Measurements from ENCODE around the gene PRDM10. TPM values are rescaled to one million over a fixed set of nuclear protein-coding genes. Genes with fewer than 3 reads are reported as not detected.
A peak's percentile ranks its signal among the peaks of the same experiment; 100 is the strongest.

PRDM10 gene
- total RNA-seq, 8 experiments from 2014 or later: 4.1 to 12.3 (median 5.3) TPM

GRCh38 chr11:129856036-129856435 lies 146.6 kb downstream of the PRDM10 start:
- Histone ChIP-seq H3K4me1 (replicated peaks in 1 of 2) (no peaks in the 10 kb centered on the region), H3K27ac (no peak overlapping the region), H3K4me3 (no peak overlapping the region)
- 80 to 100% (median 95%) methylated on average over 1 to 7 of the region's 8 CpGs; no CpG with 5 or more reads in 2 of the 10 experiments for WGBS, 10 experiments
- no peak for ATAC-seq (replicated peaks in 6 of 8)
- in situ Hi-C loops (cut with MboI; ENCODE audit: low pct_unique_long_range_greater_than_20kb in 2 of 9, low sequenced_read_pairs in 9 of 9, unreplicated experiment in 9 of 9): no loop called here

- WGBS, 10 experiments: 60 to 100% (median 82%) methylated on average over 1 to 7 of the region's 11 CpGs; no CpG with 5 or more reads in 3 of the 10 experiments
Observed at GRCh38 chr11:129855086-129855485, 147.5 kb downstream of the PRDM10 start.

GRCh38 chr11:129854232-129854805 lies 148.3 kb downstream of the PRDM10 start:
- Histone ChIP-seq H3K4me3 (no peak overlapping the region), H3K27ac (no peak overlapping the region), H3K4me1 (replicated peaks in 1 of 2) (no peaks in the 10 kb centered on the region)
- in situ Hi-C loops (cut with MboI; ENCODE audit: low pct_unique_long_range_greater_than_20kb in 2 of 9, low sequenced_read_pairs in 9 of 9, unreplicated experiment in 9 of 9): no loop called here
- peak in 2 of 8 experiments; percentile 25 to 37 for ATAC-seq (replicated peaks in 6 of 8)
- WGBS, 10 experiments: 40 to 100% (median 91%) methylated on average over 1 to 6 of the region's 7 CpGs; no CpG with 5 or more reads in 2 of the 10 experiments

More at GRCh38 chr11:129855086-129855485, 147.5 kb downstream of the PRDM10 start:
- no peak overlapping the region for H3K27ac ChIP-seq
- no peak overlapping the region for H3K4me3 ChIP-seq
- no peak for ATAC-seq (replicated peaks in 6 of 8)
- in situ Hi-C loops (cut with MboI; ENCODE audit: low pct_unique_long_range_greater_than_20kb in 2 of 9, low sequenced_read_pairs in 9 of 9, unreplicated experiment in 9 of 9): no loop called here
- no peaks in the 10 kb centered on the region for H3K4me1 ChIP-seq (replicated peaks in 1 of 2)

DNA sequence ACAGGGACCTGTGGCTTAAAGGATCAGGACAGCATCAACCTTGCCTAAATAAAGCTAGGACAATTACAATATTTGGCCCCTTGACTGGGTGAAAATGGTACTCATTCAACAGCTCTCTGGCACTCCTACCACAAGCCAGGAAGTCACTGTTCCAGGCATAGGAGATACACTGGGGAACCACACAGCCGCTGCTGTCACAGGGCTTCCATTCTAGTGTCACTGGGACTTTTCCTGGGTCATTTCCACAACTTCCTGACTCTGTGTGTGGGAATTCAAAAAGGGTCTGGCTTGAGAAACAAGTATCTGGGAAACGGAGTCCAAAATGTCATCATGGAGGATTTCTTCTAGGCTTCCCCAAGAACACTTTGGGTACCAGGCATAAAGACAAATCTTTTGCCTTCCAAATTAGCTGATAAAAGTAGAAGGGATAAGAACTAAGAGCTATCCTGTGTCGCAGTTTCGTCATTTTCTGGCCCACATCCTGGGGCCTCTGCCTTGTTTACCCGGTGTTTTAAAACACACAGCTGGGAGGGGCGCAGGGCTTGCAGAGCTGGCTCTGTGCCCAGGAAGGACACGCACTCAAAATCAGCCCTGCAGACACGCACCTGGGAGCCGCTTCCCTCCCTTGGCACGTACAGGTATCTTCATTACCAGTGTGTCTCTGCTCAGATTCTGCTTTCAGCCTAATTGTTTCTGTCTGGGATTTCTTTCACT lies 149.0 kb downstream of the PRDM10 start:
- ATAC-seq (replicated peaks in 6 of 8): peak in 4 of 8 experiments; percentile 50 to 64 (median 58)
- WGBS, 10 experiments: 18 to 80% (median 57%) methylated on average over 1 to 5 of the region's 10 CpGs; no CpG with 5 or more reads in 2 of the 10 experiments
- H3K4me3 ChIP-seq: no peak overlapping the region
- H3K27ac ChIP-seq: no peak overlapping the region
- no peaks in the 10 kb centered on the region for H3K4me1 ChIP-seq (replicated peaks in 1 of 2)
- in situ Hi-C loops (cut with MboI; ENCODE audit: low pct_unique_long_range_greater_than_20kb in 2 of 9, low sequenced_read_pairs in 9 of 9, unreplicated experiment in 9 of 9): no loop called here

- WGBS, 10 experiments: 40 to 100% (median 69%) methylated on average over 1 to 13 of the region's 15 CpGs; no CpG with 5 or more reads in 1 of the 10 experiments
- no peak overlapping the region for H3K27ac ChIP-seq
- no peak for ATAC-seq (replicated peaks in 6 of 8)
- no peak overlapping the region for H3K4me3 ChIP-seq
- no peaks in the 10 kb centered on the region for H3K4me1 ChIP-seq (replicated peaks in 1 of 2)
- in situ Hi-C loops (cut with MboI; ENCODE audit: low pct_unique_long_range_greater_than_20kb in 2 of 9, low sequenced_read_pairs in 9 of 9, unreplicated experiment in 9 of 9): no loop called here
Observed at GRCh38 chr11:129852125-129852740, 150.4 kb downstream of the PRDM10 start.

Other genes starting within 250 kb of the PRDM10 start
- under 1 TPM; 0.11 to 0.58 (median 0.21) TPM for gene TMEM45B, start 187.0 kb downstream of the PRDM10 start, total RNA-seq
- gene NFRKB, start 107.3 kb downstream of the PRDM10 start, total RNA-seq: 10 to 100 TPM in 7 of 8 experiments, 1 to 10 TPM in 1; 9.9 to 30.8 (median 16.2) TPM
- 1,000 to 10,000 TPM in 1 of 8 experiments, 100 to 1,000 TPM in 7; 125 to 1,363 (median 350) TPM for gene APLP2, start 67.1 kb upstream of the PRDM10 start, total RNA-seq
- gene ST14, start 156.9 kb upstream of the PRDM10 start, total RNA-seq: 1 to 10 TPM in 1 of 8 experiments, under 1 TPM in 4, not detected in 3; 0.09 to 1.1 (median 0.25) TPM